Spleen (tissue), 7 donors: ENCODE results near the gene MED26.
"Not testable (repeated sequence)": the region's sequence is repeated elsewhere in the genome, so short reads cannot be mapped to it uniquely, and the experiment has no call there.

Source experiments
- CTCF ChIP-seq, 11 experiments: fragments of 200-600 bp in 7 of 11; fragments of 450-650 bp in 4 of 11; sonication (generic) in 4 of 11; IDR thresholded peaks in 8 of 11; conservative IDR thresholded peaks in 3 of 11; 1 replicate in 7 of 11; 2 replicates in 4 of 11; pipeline versions ENCODE4 v1.4.0 to v1.8.0; 2016 to 2021; ENCODE audit warnings: antibody characterized with exemption in 11 of 11, inconsistent platforms in 4 of 11, mild to moderate bottlenecking in 1 of 11
- POLR2A ChIP-seq, 3 donors: fragments of 450-650 bp; IDR thresholded peaks; one replicate each; pipeline ENCODE4 v1.5.1; 2017; ENCODE audit warnings: antibody characterized with exemption in 3 of 3, mild to moderate bottlenecking in 1 of 3
- donor health status: DM: no; HTN: no; CAD: no; lungs with moderate emphysema.
- donor health status: DM: no; HTN: no; CAD: no.
- donor health status: DM: no; HTN: no; CAD: no.

- not testable (repeated sequence) for TF ChIP-seq CTCF (IDR thresholded peaks at IDR 0.05 in 8 of 11, conservative IDR thresholded peaks at IDR 0.05 in 3 of 11); POLR2A (IDR thresholded peaks at IDR 0.05)
Observed at GRCh38 chr19:16651421-16652188, 23.6 kb upstream of the MED26 start.
